GM18868 (cell line): ENCODE data around the gene KIAA1549.

Experiments used
- ATAC-seq: cut with Tn5 transposase; IDR thresholded peaks from one replicate; pipeline ENCODE4 v1.9.1; 2021; ENCODE audit warnings: mild to moderate bottlenecking, moderate library complexity; ENCODE audit not compliant: unreplicated experiment

Gene KIAA1549

GRCh38 chr7:138861051-138861450 lies 120.1 kb downstream of the KIAA1549 start:
- no peak for ATAC-seq

GRCh38 chr7:138857728-138858127 lies 123.5 kb downstream of the KIAA1549 start:
- ATAC-seq = no peak

DNA sequence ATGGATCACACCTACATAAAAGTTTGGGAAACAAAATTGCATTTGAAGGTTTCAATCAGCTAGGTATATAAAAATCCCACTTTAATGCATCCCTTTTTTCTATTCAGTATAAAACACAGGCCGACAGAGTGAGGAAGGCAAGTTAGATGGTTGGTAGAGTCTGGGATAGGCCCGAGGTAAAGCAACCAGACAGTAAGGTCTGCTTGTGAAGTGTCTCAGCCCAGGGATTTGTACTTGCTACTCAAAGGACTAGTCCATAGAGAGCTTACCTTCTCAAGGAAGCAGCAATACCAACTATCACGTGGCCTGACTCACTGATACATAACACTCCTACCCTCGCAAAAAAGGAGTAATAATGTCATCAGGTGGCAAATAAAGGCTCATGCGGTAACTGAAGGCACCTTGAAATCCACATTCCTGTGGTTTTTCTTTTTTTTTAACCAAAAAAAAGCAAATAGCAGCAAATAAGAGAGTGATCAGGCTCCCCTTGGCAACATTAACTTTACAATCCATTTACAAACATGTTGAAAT lies 127.0 kb downstream of the KIAA1549 start:
- ATAC-seq = no peak

GRCh38 chr7:138853448-138853847 lies 127.7 kb downstream of the KIAA1549 start:
- ATAC-seq = no peak

- no peak for ATAC-seq
Observed at GRCh38 chr7:138852469-138852868, 128.7 kb downstream of the KIAA1549 start.

- no peak for ATAC-seq
Observed at GRCh38 chr7:138849701-138850100, 131.5 kb downstream of the KIAA1549 start.

DNA sequence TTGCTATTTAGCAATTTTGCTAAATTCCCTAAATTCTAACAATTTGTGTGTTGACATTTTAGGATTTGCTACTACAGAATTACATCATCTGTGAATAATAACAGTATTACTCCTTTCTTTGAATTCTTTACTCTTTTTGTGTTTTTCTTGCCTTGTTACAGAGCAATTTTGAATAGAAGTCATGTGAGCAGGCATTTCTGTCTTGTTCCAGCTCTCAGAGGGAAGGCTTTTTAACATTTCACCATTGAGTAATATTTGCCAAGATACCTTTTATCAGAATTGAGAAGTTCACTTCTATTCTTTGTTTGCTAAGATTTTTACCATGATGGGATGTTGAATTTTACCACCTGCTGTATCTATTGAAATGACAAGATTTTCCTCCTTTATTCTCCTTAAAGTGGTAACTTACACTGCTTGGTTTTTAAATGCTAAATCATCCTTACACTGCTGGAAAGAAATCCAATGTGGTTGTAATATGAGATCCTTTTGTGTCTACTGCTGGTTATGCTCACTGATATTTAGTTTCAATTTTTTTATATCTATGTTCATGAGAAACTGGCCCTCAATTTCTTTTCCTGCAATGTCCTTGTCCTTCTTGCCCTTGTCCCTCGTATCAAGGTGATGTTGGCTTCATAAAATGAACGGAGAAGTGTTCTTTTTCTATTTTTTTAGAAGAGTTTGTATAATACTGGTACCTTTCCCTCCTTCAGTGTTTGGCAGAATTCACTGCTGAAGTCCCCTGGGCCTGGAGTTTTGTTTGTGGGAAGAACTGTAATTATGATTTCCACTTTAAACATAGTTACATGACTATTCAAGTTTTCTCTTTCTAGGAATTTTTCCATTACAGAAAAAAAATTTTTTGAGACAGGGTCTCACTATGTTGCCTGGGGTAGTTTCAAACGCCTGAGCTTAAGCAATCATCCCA lies 132.9 kb downstream of the KIAA1549 start:
- ATAC-seq = no peak

- ATAC-seq = no peak
Observed at GRCh38 chr7:138845711-138846110, 135.5 kb downstream of the KIAA1549 start.

DNA sequence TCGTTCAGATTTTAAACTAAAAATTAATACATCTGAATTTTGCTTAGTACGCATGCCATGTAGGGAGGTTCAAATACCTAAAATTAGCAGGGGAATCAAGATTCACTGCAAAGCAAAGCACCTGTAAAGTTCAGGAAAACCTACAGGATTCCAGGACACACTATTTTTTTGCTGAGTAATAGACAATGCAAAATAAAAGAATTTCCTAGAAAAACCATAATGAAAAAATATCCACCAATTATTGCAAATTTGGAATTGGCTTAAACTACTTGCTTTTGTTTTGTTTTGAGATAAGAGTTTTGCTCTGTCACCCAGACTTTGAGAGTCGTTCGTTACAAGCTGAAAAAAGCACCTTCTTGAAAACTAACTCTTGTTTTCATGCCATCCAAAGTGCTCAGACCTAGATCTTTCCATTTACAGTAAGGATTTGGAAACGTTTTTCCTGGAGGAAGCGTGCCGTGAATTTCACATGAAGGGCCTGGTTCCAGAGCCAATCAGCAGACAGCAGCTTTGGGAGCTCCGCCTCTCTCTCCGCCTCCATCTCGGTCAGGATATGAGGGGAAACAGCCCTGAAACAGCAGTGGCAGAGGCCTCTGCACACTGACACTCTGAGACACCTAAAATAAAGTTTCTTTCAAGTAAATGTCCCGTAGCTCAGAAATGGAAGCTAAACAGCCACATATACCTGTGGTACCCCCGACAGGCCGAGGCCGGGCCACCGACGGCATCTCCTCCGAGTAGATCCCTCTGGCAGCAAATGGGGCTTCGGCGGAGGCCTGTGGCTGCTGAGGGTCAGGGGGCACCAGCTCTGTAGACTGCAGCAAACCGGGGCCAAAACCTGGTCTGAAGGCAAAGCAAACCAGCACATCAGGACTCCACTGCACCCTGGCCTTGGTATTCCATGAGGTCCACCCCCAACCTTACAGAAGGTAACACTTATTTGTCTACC lies 137.3 kb downstream of the KIAA1549 start:
- ATAC-seq = no peak

DNA sequence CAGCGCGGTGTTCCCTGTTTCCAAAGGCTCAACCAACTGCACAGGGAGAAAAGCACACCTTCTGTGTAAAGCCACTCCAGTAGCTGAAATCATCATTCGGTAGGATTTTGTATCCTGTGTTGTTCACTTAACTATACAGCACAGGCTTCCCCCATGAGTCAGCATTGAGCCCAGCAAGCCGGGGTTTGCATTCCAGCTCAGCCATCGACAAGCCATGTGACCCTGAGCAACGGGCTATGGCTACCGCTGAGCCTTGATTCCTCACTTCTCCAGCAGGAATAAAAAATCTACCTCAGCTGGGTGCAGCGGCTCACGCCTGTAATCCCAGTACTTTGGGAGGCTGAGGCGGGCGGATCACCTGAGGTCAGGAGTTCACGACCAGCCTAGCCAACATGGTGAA lies 139.1 kb downstream of the KIAA1549 start:
- no peak for ATAC-seq

DNA sequence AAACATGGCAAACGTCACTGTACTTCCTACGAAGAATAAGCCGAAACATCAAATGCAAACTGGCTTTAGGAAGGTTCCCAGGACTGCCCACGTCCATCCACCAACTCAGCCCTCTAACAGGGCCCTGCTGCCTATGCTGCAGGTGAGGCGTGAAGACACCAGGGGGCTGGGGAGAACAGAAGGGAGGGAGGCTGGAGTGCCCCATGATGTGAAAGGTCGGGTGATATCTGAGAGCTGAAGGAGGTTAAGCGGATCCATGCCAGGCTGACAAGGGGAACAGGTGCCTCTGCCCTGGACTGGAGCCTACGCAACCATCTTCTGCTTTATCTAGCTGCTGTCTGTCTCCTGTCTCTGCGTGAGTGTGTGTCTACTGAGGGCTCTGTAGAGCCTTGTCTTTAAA lies 143.0 kb downstream of the KIAA1549 start:
- ATAC-seq = no peak

GRCh38 chr7:138837627-138838026 lies 143.6 kb downstream of the KIAA1549 start:
- ATAC-seq = no peak

DNA sequence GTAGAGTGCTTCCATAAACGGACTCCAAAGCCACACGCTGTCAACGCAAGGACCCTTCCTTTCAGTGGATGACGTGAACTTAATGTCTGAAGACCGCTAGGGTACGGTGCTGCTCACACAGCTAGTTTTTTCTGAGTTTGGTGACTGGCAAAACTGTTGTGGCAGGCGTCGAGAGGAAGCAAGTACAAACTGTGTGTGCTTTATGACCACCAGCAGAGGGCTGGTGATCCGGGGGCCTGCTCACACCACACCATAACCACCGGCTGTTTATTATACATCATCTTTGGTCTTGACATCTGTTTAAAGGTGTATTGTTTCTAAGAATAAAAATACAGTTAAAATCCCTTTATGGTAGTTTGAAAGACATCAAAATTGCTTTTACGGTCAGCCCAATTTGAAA lies 146.1 kb downstream of the KIAA1549 start:
- no peak for ATAC-seq

GRCh38 chr7:138834583-138834982 lies 146.6 kb downstream of the KIAA1549 start:
- no peak for ATAC-seq

DNA sequence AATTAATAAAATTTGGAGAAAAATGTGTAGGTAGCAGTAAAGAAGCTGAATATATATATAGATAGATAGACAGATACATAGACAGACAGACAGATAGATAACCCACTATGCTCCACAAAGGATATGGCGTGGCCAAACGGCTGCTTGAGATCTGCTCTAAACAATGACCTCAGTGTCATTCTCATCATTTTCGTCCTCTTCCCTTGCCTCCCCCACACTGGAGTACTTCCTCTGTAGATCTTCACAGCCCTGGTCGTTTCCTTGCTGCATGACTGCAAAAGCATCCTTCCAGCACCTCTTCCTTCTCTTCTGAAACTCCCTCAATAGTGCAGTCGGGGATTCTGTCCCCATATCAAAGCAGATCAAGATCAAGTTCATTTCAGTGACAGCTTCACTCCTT lies 147.6 kb downstream of the KIAA1549 start:
- no peak for ATAC-seq

DNA sequence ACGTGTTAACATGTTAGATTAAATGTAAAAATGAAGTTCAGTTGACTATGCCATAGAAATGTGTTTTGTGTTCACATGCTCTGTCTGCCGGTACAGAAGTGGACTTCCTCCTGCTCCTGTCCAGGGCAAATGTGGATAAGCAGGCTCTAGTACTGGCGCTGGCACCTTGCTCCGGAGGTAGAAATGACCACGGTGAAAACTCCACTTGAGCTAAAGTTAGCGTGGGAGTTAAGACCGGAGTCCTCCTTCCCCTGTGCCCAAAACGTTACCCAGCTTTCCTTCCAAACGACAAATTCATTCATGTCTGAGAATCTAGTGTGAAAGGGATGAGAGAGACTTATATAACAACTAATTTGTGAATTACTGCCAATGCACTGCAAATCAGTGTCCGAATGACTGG lies 148.2 kb downstream of the KIAA1549 start:
- no peak for ATAC-seq

DNA sequence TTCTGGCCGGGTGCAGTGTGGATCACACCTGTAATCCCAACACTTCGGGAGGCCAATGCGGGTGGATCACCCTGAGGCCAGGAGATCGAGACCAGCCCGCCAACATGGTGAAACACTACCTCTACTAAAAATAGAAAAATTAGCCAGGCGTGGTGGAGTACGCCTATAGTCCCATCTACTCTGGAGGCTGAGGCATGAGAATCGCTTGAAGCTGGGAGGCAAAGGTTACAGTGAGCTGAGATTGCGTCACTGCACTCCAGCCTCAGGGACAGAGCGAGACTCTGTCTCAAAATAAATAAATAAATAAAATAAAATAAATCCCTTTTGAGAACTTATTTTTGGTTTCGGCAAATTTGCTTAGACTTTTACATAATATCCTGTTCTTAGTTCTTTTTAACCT lies 151.9 kb downstream of the KIAA1549 start:
- no peak for ATAC-seq

DNA sequence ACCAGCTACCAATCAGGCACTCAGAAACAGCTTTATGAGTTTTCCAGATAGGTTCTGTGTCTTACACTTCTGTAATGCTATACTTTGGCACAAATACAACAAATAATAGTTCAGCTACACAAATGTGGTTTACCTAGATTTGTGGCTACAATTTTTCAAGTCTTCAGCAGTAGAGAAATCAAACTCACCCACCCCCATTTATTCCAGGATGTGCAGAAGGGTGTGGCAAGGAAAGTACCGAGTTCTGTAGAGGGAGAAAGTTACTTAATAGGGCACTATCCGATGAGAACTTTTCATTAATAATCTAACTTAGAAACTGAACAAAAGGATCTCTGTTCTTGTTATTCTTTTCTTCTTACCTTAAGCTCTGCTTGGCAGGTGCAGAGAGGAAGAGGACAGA lies 152.9 kb downstream of the KIAA1549 start:
- no peak for ATAC-seq

- ATAC-seq = no peak
Observed at GRCh38 chr7:138825049-138825721, 156.0 kb downstream of the KIAA1549 start.

DNA sequence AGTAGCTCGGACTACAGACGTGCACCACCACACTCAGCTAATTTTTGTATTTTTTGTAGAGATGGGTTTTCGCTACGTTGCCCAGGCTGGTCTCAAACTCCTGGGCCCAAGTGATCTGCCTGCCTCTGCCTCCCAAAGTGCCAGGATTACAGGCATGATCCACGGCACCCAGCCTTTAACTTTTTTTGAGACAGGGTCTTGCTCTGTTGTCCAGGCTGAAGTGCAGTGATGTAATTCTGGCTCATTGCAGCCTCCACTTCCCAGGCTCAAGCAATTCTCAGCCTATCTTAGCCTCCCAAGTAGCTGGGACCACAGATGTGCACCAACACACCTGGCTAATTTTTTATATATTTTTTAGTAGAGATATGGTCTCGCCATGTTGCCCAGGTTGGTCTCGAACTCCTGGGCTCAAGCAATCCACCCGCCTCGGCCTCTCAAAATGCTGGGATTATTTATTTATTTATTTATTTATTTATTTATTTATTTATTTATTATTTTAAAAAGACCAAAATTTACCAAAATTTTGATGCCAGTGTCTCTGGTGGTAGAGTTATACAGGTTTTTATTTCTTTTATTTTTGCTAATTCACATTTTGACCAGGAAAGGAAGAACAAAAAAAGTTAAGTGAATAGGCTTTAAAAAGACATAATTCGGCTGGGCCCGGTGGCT lies 158.2 kb downstream of the KIAA1549 start:
- no peak for ATAC-seq
